H9 (cell line): Measurements from ENCODE around the gene TEKT3. TPM values are rescaled to one million over a fixed set of nuclear protein-coding genes. Genes with fewer than 3 reads are reported as not detected.

Experiments
- DNase-seq: peaks from one replicate; pipeline ENCODE4 v3.0.0-alpha.2; 2017
- H2AFZ ChIP-seq: one replicate; pipeline ENCODE4 v1.6.1; 2013; ENCODE audit warnings: mild to moderate bottlenecking, low read length, control low read depth, moderate library complexity
- H2AK5ac ChIP-seq: 2 replicates; pipeline ENCODE4 v1.6.1; 2013; ENCODE audit warnings: low read length, control low read depth, mixed read lengths; ENCODE audit not compliant: insufficient read length
- H2BK120ac ChIP-seq: one replicate; pipeline ENCODE4 v1.6.1; 2013; ENCODE audit warnings: low read depth, mild to moderate bottlenecking, low read length, control low read depth, inconsistent platforms; ENCODE audit not compliant: poor library complexity, severe bottlenecking
- H2BK12ac ChIP-seq: 2 replicates; pipeline ENCODE4 v1.6.1; 2013; ENCODE audit warnings: low read length, control low read depth, mixed read lengths, low read depth; ENCODE audit not compliant: insufficient read length
- H2BK15ac ChIP-seq: 2 replicates; pipeline ENCODE4 v1.6.1; 2013; ENCODE audit warnings: low read depth, low read length, control low read depth
- H2BK20ac ChIP-seq: one replicate; pipeline ENCODE4 v1.6.1; 2013; ENCODE audit warnings: low read depth, mild to moderate bottlenecking, low read length, control low read depth, inconsistent platforms; ENCODE audit not compliant: poor library complexity, severe bottlenecking
- H2BK5ac ChIP-seq: 2 replicates; pipeline ENCODE4 v1.6.1; 2013; ENCODE audit warnings: low read length, control low read depth, mixed read lengths; ENCODE audit not compliant: insufficient read length
- H3K14ac ChIP-seq: 2 replicates; pipeline ENCODE4 v1.6.1; 2013; ENCODE audit warnings: low read length, control low read depth; ENCODE audit not compliant: insufficient read depth
- H3K18ac ChIP-seq: 2 replicates; pipeline ENCODE4 v1.6.1; 2013; ENCODE audit warnings: low read depth, mild to moderate bottlenecking, mixed read lengths, low read length, control low read depth; ENCODE audit not compliant: insufficient read length
- H3K23ac ChIP-seq: 2 replicates; pipeline ENCODE4 v1.6.1; 2013; ENCODE audit warnings: low read length, control low read depth, mixed read lengths, low read depth; ENCODE audit not compliant: insufficient read length
- H3K23me2 ChIP-seq: 2 replicates; pipeline ENCODE4 v1.6.1; 2013; ENCODE audit warnings: low read depth, mild to moderate bottlenecking, mixed read lengths, low read length, control low read depth; ENCODE audit not compliant: insufficient read length, poor library complexity, severe bottlenecking
- H3K27ac ChIP-seq: 2 replicates; pipeline ENCODE4 v1.5.1; 2013; ENCODE audit warnings: low read length, control low read depth, mixed read lengths, low read depth; ENCODE audit not compliant: insufficient read length
- H3K27me3 ChIP-seq: 2 replicates; pipeline ENCODE4 v1.6.1; 2013; ENCODE audit warnings: low read length, control low read depth, inconsistent platforms; ENCODE audit not compliant: insufficient read depth
- H3K4ac ChIP-seq: 2 replicates; pipeline ENCODE4 v1.6.1; 2013; ENCODE audit warnings: low read depth, mild to moderate bottlenecking, control low read depth, inconsistent platforms, low read length, moderate library complexity
- H3K4me1 ChIP-seq: 2 replicates; pipeline ENCODE4 v1.6.1; 2013; ENCODE audit warnings: low read length, control low read depth, inconsistent platforms; ENCODE audit not compliant: insufficient read depth
- H3K4me2 ChIP-seq: 2 replicates; pipeline ENCODE4 v1.6.1; 2013; ENCODE audit warnings: low read length, control low read depth, mixed read lengths; ENCODE audit not compliant: insufficient read length, insufficient read depth
- H3K56ac ChIP-seq: 2 replicates; pipeline ENCODE4 v1.6.1; 2013; ENCODE audit warnings: low read depth, mild to moderate bottlenecking, mixed read lengths, low read length, control low read depth; ENCODE audit not compliant: insufficient read length
- H3K79me1 ChIP-seq: 2 replicates; pipeline ENCODE4 v1.6.1; 2013; ENCODE audit warnings: low read depth, mild to moderate bottlenecking, moderate library complexity, low read length, control low read depth, inconsistent platforms; ENCODE audit not compliant: insufficient read depth, poor library complexity, severe bottlenecking
- H3K79me2 ChIP-seq: 2 replicates; pipeline ENCODE4 v1.6.1; 2013; ENCODE audit warnings: low read length, control low read depth, inconsistent platforms; ENCODE audit not compliant: insufficient read depth
- H3K9ac ChIP-seq: 2 replicates; pipeline ENCODE4 v1.6.1; 2013; ENCODE audit warnings: low read length, control low read depth, mixed read lengths; ENCODE audit not compliant: insufficient read length; ENCODE audit errors: extremely low read depth
- H3K9me3 ChIP-seq: one replicate; pipeline ENCODE4 v1.6.1; 2013; ENCODE audit warnings: low read depth, low read length, inconsistent platforms; ENCODE audit not compliant: control insufficient read depth
- H3T11ph ChIP-seq: one replicate; pipeline ENCODE4 v1.6.1; 2013; ENCODE audit warnings: mild to moderate bottlenecking, low read length, control low read depth, inconsistent platforms
- H4K20me1 ChIP-seq: one replicate; pipeline ENCODE4 v1.6.1; 2013; ENCODE audit not compliant: control insufficient read depth, insufficient read length, insufficient read depth
- H4K5ac ChIP-seq: 2 replicates; pipeline ENCODE4 v1.6.1; 2013; ENCODE audit warnings: low read depth, mild to moderate bottlenecking, mixed read lengths, low read length, control low read depth; ENCODE audit not compliant: insufficient read length
- H4K8ac ChIP-seq: replicated peaks from 2 replicates; pipeline ENCODE4 v1.6.1; 2013; ENCODE audit warnings: low read length, control low read depth, mixed read lengths, low read depth; ENCODE audit not compliant: insufficient read length
- H4K91ac ChIP-seq: 2 replicates; pipeline ENCODE4 v1.6.1; 2013; ENCODE audit warnings: low read depth, mild to moderate bottlenecking, moderate library complexity, mixed read lengths, low read length, control low read depth; ENCODE audit not compliant: insufficient read length
- H3K27ac Mint-ChIP-seq, 3 experiments: 2 replicates in 2 of 3; 3 replicates in 1 of 3; pipeline ENCODE4 v1.8.0; 2020 to 2021; ENCODE audit warnings: mixed read lengths in 3 of 3, mild to moderate bottlenecking in 1 of 3, moderate library complexity in 1 of 3
- H3K27me3 Mint-ChIP-seq: 2 replicates; pipeline ENCODE4 v1.8.0; 2021; ENCODE audit warnings: low read depth, mild to moderate bottlenecking, moderate library complexity, mixed read lengths
- H3K36me3 Mint-ChIP-seq, 3 experiments: 2 replicates in 2 of 3; 3 replicates in 1 of 3; pipeline ENCODE4 v1.8.0; 2020 to 2021; ENCODE audit warnings: low read depth in 3 of 3, mixed read lengths in 3 of 3; ENCODE audit not compliant: insufficient read depth in 1 of 3
- H3K4me1 Mint-ChIP-seq, 2 experiments: 2 replicates each; pipeline ENCODE4 v1.8.0; 2020; ENCODE audit warnings: mixed read lengths in 2 of 2
- H3K4me3 Mint-ChIP-seq, 2 experiments: 2 replicates in 1 of 2; 3 replicates in 1 of 2; pipeline ENCODE4 v1.8.0; 2020 to 2021; ENCODE audit warnings: mild to moderate bottlenecking in 2 of 2, mixed read lengths in 2 of 2, moderate library complexity in 1 of 2
- H3K9me3 Mint-ChIP-seq, 2 experiments: 2 replicates in 1 of 2; 3 replicates in 1 of 2; pipeline ENCODE4 v1.8.0; 2020; ENCODE audit warnings: mild to moderate bottlenecking in 2 of 2, mixed read lengths in 2 of 2, moderate library complexity in 1 of 2
- WGBS: extraction: QIAGEN DNeasy Blood & Tissue Kit; methylation state at CpG from one replicate; pipeline ENCODE4 v1.1.7; 2013; ENCODE audit warnings: missing lambda C conversion rate, low lambda C conversion rate, mixed read lengths; ENCODE audit not compliant: insufficient read length; ENCODE audit errors: extremely low coverage; 5-methylcytosine and 5-hydroxymethylcytosine counted together
- total RNA-seq: library from RNA; stranded (reverse); gene quantifications from 2 replicates; pipeline ENCODE4 v1.2.1, GENCODE V29; 2021
- TF ChIP-seq, protein P1 (sequence below): fragments of 200-600 bp; sonication (generic); conservative IDR thresholded peaks from 3 replicates; pipeline ENCODE4 v1.8.0; 2021; ENCODE audit warnings: antibody characterized with exemption, mild to moderate bottlenecking

The TEKT3 gene
- total RNA-seq, 1 experiment from 2014 or later, result 0.42 TPM

DNA sequence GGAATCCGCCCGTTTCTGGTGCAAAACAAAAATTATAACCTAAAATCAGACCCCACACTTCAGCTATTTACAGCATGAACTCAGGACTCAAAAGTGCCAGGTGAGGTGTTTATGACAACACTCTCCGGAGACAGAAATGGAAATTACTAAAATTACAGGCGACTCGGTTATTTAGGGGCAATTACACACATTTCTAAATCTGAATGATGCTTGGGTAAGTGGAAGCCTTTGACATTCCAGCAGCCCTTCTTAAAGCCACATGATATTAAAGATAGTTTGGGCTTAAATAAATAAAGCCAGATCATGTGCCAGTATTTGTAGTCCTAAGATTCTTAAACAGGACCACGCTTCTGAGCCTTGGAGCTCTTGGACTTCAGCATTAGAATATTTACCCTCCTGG lies 39.6 kb downstream of the TEKT3 start:
- Histone ChIP-seq H3K14ac (no peak overlapping the region), H3K4me1 (no peaks in the 10 kb centered on the region), H2AFZ (no peak overlapping the region), H2BK5ac (no peak overlapping the region), H2AK5ac (no peak overlapping the region), H3K4ac (no peak overlapping the region), H2BK15ac (no peak overlapping the region), H3K23me2 (no peaks in the 10 kb centered on the region), H3K56ac (no peak overlapping the region), H3K9me3 (no peaks in the 10 kb centered on the region), H3K18ac (no peak overlapping the region), H4K91ac (no peak overlapping the region), H2BK12ac (no peak overlapping the region), H2BK120ac (no peak overlapping the region), H3K23ac (no peak overlapping the region), H4K8ac (no peak overlapping the region), H3K79me2 (no peaks in the 10 kb centered on the region), H3T11ph (no peak overlapping the region), H4K20me1 (no peaks in the 10 kb centered on the region), H3K9ac (no peak overlapping the region), H3K79me1 (no peaks in the 10 kb centered on the region), H2BK20ac (no peak overlapping the region), H4K5ac (no peak overlapping the region), H3K4me2 (no peak overlapping the region), H3K27me3 (no peaks in the 10 kb centered on the region), H3K27ac (no peak overlapping the region)
- Mint-ChIP-seq H3K4me3 (no peak overlapping the region), H3K27me3 (no peaks in the 10 kb centered on the region; the same call in none of the 2 replicates), H3K27ac (no peak overlapping the region), H3K4me1 (no peaks in the 10 kb centered on the region), H3K9me3 (no peaks in the 10 kb centered on the region), H3K36me3 (no peaks in the 10 kb centered on the region)
- TF ChIP-seq, protein P1, sequence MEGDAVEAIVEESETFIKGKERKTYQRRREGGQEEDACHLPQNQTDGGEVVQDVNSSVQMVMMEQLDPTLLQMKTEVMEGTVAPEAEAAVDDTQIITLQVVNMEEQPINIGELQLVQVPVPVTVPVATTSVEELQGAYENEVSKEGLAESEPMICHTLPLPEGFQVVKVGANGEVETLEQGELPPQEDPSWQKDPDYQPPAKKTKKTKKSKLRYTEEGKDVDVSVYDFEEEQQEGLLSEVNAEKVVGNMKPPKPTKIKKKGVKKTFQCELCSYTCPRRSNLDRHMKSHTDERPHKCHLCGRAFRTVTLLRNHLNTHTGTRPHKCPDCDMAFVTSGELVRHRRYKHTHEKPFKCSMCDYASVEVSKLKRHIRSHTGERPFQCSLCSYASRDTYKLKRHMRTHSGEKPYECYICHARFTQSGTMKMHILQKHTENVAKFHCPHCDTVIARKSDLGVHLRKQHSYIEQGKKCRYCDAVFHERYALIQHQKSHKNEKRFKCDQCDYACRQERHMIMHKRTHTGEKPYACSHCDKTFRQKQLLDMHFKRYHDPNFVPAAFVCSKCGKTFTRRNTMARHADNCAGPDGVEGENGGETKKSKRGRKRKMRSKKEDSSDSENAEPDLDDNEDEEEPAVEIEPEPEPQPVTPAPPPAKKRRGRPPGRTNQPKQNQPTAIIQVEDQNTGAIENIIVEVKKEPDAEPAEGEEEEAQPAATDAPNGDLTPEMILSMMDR, result no peak
- WGBS, result no CpG with 5 or more reads among the region's 6 CpGs
- DNase-seq, result no peak
